HepG2 (cell line): ENCODE results near the gene FBXO4. TPM values are rescaled to one million over a fixed set of nuclear protein-coding genes. Genes with fewer than 3 reads are reported as not detected.

Source experiments
- BRD4 ChIP-seq: sonication (generic); formaldehyde crosslinking; IDR thresholded peaks from 2 replicates; pipeline ENCODE4 v1.4.0; 2020; ENCODE audit warnings: missing genetic modification reagents
- HNRNPH1 ChIP-seq: fragments of 200-400 bp; formaldehyde crosslinking; optimal IDR thresholded peaks from 2 replicates; pipeline ENCODE3; 2017; ENCODE audit warnings: mild to moderate bottlenecking, low read depth, low read length
- RFX5 ChIP-seq: IDR thresholded peaks from 2 replicates; pipeline ENCODE4 v1.6.1; 2011; ENCODE audit warnings: low read depth, low read length, improper control_type of control experiment
- RORA ChIP-seq: sonication (generic); formaldehyde crosslinking; IDR thresholded peaks from 2 replicates; pipeline ENCODE4 v1.5.0; 2020; ENCODE audit warnings: mild to moderate bottlenecking, missing genetic modification reagents, moderate library complexity
- SMARCE1 ChIP-seq: fragments of 450-650 bp; IDR thresholded peaks from 2 replicates; pipeline ENCODE4 v1.6.1; 2017; ENCODE audit warnings: borderline replicate concordance
- STAG1 ChIP-seq: sonication (generic); formaldehyde crosslinking; IDR thresholded peaks from 2 replicates; pipeline ENCODE4 v1.4.0; 2020; ENCODE audit warnings: missing genetic modification reagents
- WIZ ChIP-seq: sonication (generic); formaldehyde crosslinking; IDR thresholded peaks from 2 replicates; pipeline ENCODE4 v1.5.1; 2020; ENCODE audit warnings: mild to moderate bottlenecking, missing genetic modification reagents
- XRCC5 ChIP-seq: fragments of 200-400 bp; formaldehyde crosslinking; optimal IDR thresholded peaks from 2 replicates; pipeline ENCODE3; 2017; ENCODE audit warnings: mild to moderate bottlenecking, low read length
- ZBTB20 ChIP-seq: sonication (generic); formaldehyde crosslinking; IDR thresholded peaks from 2 replicates; pipeline ENCODE4 v1.8.1; 2023; ENCODE audit warnings: missing genetic modification reagents, low read depth, mild to moderate bottlenecking, borderline replicate concordance
- ZFP62 ChIP-seq: sonication (generic); formaldehyde crosslinking; IDR thresholded peaks from 2 replicates; pipeline ENCODE4 v1.4.0; 2020; ENCODE audit warnings: missing genetic modification reagents
- ZFP90 ChIP-seq: sonication (generic); formaldehyde crosslinking; IDR thresholded peaks from 2 replicates; pipeline ENCODE4 v1.8.0; 2022; ENCODE audit warnings: missing genetic modification reagents, mild to moderate bottlenecking, inconsistent platforms, borderline replicate concordance
- ZZZ3 ChIP-seq: sonication (generic); formaldehyde crosslinking; IDR thresholded peaks from 2 replicates; pipeline ENCODE4 v1.4.0; 2020; ENCODE audit warnings: missing genetic modification reagents, mild to moderate bottlenecking, borderline replicate concordance
- polyA plus RNA-seq, 8 experiments: library from polyadenylated mRNA; depleted of rRNA in 3 of 8; stranded (reverse) in 7 of 8; unstranded in 1 of 8; fragments of >200 nt; fragmentation: Illumina TruSeq in 4 of 8; extraction: Trizol in 4 of 8; gene quantifications; 2 replicates each; pipeline versions ENCODE4 v1.2.1 to v1.2.3, GENCODE V29; 2011 to 2016; ENCODE audit warnings: low read depth in 4 of 8, missing spikeins in 1 of 8, mixed read lengths in 1 of 8; ENCODE audit not compliant: insufficient read depth in 1 of 8
- total RNA-seq, 5 experiments: library from RNA; depleted of rRNA; stranded (reverse); fragments of >200 nt; fragmentation: Illumina TruSeq; extraction: Trizol; gene quantifications; 2 replicates each; pipeline ENCODE4 v1.2.3, GENCODE V29; 2016; ENCODE audit warnings: low read depth in 1 of 5
- TF ChIP-seq, protein P1 (sequence below): sonication (generic); formaldehyde crosslinking; IDR thresholded peaks from 2 replicates; pipeline ENCODE4 v1.4.0; 2020; ENCODE audit warnings: missing genetic modification reagents, mild to moderate bottlenecking, borderline replicate concordance
- TF ChIP-seq, protein P2 (sequence below), 2 experiments: sonication (generic) in 1 of 2; formaldehyde crosslinking in 1 of 2; IDR thresholded peaks; 2 replicates each; pipeline versions ENCODE4 v1.5.1 to v1.6.1; 2011 to 2020; ENCODE audit warnings: borderline replicate concordance in 1 of 2, low read depth in 1 of 2, low read length in 1 of 2, mild to moderate bottlenecking in 1 of 2, missing genetic modification reagents in 1 of 2, moderate library complexity in 1 of 2
- TF ChIP-seq, protein P3 (sequence below), 2 experiments: IDR thresholded peaks; 2 replicates each; pipeline ENCODE4 v1.6.1; 2011 to 2012; ENCODE audit warnings: low read length in 2 of 2, borderline replicate concordance in 1 of 2, low read depth in 1 of 2, mild to moderate bottlenecking in 1 of 2, moderate library complexity in 1 of 2
- TF ChIP-seq, protein P4 (sequence below): sonication (generic); formaldehyde crosslinking; IDR thresholded peaks from 2 replicates; pipeline ENCODE4 v1.4.0; 2020; ENCODE audit warnings: missing genetic modification reagents

FBXO4 gene
- total and polyA plus RNA-seq, 2 of the 13 experiments (the other 11 are each of a cell fraction or from before 2014, with no cell fraction given), result 5.2 to 16.4 TPM

DNA sequence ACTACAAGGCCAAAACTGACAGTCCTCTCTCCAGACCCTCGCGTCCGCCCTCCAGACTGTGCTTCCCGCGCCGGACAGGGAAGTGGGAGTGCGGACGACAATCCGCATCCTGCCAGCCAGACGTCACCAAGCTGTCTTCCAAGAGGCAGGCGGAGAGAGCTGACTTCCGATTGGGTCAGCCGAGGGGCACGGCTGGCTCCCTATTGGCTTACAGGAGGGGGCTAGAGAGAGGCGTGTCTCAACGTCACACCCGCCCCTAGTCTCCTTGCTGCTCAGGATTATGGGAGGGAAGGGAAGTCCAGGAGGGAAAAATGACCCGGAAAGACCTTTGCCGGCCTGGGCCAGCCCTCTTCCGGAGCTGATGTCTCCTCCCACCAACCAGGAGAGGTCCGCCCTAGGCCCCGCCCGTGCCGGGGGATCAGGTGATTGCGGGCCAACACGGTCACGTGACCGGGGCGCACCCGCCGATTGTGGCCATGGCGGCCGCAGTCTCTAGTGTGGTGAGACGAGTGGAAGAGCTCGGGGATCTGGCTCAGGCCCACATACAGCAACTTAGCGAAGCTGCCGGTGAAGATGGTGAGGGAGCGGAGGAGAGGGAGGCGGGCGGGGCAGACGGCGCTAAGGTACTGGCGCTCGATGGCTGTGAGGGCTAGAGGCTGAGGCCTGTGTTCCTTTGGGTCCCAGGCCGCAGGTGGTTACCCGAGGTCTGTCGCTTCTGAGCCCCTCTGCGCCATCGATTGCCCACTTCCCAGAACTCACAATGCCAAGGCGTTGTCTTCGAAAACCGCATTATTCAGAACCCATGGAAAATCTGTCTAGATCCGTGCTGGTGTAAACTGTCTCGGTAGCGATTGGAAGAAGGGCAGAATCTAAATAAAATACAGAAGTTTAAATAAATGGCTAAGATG is 20.9 kb upstream of the FBXO4 start, which contains the start of gene RIMOC1 (continued):
- TF ChIP-seq, protein P1, sequence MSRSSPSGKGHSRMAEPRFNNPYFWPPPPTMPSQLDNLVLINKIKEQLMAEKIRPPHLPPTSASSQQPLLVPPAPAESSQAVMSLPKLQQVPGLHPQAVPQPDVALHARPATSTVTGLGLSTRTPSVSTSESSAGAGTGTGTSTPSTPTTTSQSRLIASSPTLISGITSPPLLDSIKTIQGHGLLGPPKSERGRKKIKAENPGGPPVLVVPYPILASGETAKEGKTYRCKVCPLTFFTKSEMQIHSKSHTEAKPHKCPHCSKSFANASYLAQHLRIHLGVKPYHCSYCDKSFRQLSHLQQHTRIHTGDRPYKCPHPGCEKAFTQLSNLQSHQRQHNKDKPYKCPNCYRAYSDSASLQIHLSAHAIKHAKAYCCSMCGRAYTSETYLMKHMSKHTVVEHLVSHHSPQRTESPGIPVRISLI, result peak; percentile 39; the same call in 1 of the 2 replicates
- no peak for TF ChIP-seq SMARCE1
- no peak for TF ChIP-seq RORA (CRISPR knock-in tag)
- TF ChIP-seq XRCC5, result peak; percentile 41
- TF ChIP-seq, protein P2, sequence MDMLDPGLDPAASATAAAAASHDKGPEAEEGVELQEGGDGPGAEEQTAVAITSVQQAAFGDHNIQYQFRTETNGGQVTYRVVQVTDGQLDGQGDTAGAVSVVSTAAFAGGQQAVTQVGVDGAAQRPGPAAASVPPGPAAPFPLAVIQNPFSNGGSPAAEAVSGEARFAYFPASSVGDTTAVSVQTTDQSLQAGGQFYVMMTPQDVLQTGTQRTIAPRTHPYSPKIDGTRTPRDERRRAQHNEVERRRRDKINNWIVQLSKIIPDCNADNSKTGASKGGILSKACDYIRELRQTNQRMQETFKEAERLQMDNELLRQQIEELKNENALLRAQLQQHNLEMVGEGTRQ (IDR thresholded peaks at IDR 0.05; ENCODE audit: low read depth, low read length), result peak; percentile 98
- TF ChIP-seq, protein P2 (CRISPR knock-in tag; IDR thresholded peaks at IDR 0.05; ENCODE audit: borderline replicate concordance), result peak; percentile 100
- no peak for TF ChIP-seq STAG1 (CRISPR knock-in tag)
- TF ChIP-seq, protein P3, sequence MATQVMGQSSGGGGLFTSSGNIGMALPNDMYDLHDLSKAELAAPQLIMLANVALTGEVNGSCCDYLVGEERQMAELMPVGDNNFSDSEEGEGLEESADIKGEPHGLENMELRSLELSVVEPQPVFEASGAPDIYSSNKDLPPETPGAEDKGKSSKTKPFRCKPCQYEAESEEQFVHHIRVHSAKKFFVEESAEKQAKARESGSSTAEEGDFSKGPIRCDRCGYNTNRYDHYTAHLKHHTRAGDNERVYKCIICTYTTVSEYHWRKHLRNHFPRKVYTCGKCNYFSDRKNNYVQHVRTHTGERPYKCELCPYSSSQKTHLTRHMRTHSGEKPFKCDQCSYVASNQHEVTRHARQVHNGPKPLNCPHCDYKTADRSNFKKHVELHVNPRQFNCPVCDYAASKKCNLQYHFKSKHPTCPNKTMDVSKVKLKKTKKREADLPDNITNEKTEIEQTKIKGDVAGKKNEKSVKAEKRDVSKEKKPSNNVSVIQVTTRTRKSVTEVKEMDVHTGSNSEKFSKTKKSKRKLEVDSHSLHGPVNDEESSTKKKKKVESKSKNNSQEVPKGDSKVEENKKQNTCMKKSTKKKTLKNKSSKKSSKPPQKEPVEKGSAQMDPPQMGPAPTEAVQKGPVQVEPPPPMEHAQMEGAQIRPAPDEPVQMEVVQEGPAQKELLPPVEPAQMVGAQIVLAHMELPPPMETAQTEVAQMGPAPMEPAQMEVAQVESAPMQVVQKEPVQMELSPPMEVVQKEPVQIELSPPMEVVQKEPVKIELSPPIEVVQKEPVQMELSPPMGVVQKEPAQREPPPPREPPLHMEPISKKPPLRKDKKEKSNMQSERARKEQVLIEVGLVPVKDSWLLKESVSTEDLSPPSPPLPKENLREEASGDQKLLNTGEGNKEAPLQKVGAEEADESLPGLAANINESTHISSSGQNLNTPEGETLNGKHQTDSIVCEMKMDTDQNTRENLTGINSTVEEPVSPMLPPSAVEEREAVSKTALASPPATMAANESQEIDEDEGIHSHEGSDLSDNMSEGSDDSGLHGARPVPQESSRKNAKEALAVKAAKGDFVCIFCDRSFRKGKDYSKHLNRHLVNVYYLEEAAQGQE (IDR thresholded peaks at IDR 0.05; ENCODE audit: borderline replicate concordance in 1 of 2, low read depth in 1 of 2, low read length in 2 of 2), result peak in 1 of 2 experiments; percentile 69; a peak in 1 of 4 replicates
- TF ChIP-seq BRD4, result peak; percentile 97
- TF ChIP-seq, protein P4, sequence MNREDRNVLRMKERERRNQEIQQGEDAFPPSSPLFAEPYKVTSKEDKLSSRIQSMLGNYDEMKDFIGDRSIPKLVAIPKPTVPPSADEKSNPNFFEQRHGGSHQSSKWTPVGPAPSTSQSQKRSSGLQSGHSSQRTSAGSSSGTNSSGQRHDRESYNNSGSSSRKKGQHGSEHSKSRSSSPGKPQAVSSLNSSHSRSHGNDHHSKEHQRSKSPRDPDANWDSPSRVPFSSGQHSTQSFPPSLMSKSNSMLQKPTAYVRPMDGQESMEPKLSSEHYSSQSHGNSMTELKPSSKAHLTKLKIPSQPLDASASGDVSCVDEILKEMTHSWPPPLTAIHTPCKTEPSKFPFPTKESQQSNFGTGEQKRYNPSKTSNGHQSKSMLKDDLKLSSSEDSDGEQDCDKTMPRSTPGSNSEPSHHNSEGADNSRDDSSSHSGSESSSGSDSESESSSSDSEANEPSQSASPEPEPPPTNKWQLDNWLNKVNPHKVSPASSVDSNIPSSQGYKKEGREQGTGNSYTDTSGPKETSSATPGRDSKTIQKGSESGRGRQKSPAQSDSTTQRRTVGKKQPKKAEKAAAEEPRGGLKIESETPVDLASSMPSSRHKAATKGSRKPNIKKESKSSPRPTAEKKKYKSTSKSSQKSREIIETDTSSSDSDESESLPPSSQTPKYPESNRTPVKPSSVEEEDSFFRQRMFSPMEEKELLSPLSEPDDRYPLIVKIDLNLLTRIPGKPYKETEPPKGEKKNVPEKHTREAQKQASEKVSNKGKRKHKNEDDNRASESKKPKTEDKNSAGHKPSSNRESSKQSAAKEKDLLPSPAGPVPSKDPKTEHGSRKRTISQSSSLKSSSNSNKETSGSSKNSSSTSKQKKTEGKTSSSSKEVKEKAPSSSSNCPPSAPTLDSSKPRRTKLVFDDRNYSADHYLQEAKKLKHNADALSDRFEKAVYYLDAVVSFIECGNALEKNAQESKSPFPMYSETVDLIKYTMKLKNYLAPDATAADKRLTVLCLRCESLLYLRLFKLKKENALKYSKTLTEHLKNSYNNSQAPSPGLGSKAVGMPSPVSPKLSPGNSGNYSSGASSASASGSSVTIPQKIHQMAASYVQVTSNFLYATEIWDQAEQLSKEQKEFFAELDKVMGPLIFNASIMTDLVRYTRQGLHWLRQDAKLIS (CRISPR knock-in tag), result no peak
- no peak for TF ChIP-seq ZFP62 (CRISPR knock-in tag)
- peak; percentile 65 for TF ChIP-seq RFX5
- peak; percentile 94 for TF ChIP-seq ZBTB20 (CRISPR knock-in tag)
- no peak; the same call in 1 of the 2 replicates for TF ChIP-seq ZFP90 (CRISPR knock-in tag)
- TF ChIP-seq ZZZ3, result peak; percentile 97; the same call in 1 of the 2 replicates
- peak; percentile 29 for TF ChIP-seq HNRNPH1
- TF ChIP-seq WIZ (CRISPR knock-in tag), result peak; percentile 42; the same call in 1 of the 2 replicates
